ENCODE results near the gene TRANK1. TPM values are rescaled to one million over a fixed set of nuclear protein-coding genes. Genes with fewer than 3 reads are reported as not detected.
"Not testable (repeated sequence)": the region's sequence is repeated elsewhere in the genome, so short reads cannot be mapped to it uniquely, and the experiment has no call there.

TRANK1 gene
- total RNA-seq, 1 experiment from 2014 or later, result 6.3 TPM

DNA sequence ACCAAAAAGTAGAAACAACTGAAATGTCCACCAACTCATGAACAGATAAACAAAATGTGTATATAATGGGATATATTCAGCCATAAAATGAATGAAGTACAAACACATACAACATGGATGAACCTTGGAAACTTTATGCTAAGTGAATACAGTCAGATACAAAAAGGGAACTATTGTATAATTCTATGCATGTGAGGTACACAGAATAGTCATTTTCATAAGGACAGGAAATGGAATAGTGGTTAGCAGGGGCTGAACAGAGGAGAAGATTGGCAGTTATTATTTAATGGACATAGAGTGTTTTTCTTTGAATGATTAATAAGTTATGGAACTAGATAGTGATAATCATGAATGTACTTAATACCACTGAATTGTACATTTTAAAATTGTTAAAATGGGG lies 20.0 kb upstream of the TRANK1 start:
- CTCF ChIA-PET, result no interaction called here
- POLR2A ChIA-PET (ENCODE audit: low non-redundant PET), result no interaction called here
- DNase-seq (ENCODE audit: low spot score), result no peak
- H3K27me3 ChIP-seq (replicated peaks; ENCODE audit: insufficient read depth, low read depth, low read length, poor library complexity), result no peaks in the 10 kb centered on the region
- H3K4me1 ChIP-seq (ENCODE audit: insufficient read depth, low read length, poor library complexity, severe bottlenecking), result peaks cover 14% of the 10 kb centered on the region
- TF ChIP-seq, protein P1, sequence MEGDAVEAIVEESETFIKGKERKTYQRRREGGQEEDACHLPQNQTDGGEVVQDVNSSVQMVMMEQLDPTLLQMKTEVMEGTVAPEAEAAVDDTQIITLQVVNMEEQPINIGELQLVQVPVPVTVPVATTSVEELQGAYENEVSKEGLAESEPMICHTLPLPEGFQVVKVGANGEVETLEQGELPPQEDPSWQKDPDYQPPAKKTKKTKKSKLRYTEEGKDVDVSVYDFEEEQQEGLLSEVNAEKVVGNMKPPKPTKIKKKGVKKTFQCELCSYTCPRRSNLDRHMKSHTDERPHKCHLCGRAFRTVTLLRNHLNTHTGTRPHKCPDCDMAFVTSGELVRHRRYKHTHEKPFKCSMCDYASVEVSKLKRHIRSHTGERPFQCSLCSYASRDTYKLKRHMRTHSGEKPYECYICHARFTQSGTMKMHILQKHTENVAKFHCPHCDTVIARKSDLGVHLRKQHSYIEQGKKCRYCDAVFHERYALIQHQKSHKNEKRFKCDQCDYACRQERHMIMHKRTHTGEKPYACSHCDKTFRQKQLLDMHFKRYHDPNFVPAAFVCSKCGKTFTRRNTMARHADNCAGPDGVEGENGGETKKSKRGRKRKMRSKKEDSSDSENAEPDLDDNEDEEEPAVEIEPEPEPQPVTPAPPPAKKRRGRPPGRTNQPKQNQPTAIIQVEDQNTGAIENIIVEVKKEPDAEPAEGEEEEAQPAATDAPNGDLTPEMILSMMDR (conservative IDR thresholded peaks at IDR 0.05; ENCODE audit: low read depth, low read length), result no peak
- TF ChIP-seq EZH2 (IDR thresholded peaks at IDR 0.05; ENCODE audit: borderline replicate concordance, low read depth, low read length, poor library complexity, severe bottlenecking), result no peak
- no TSS peak for BruUV-seq (replicated peaks)
- H3K4me3 ChIP-seq (ENCODE audit: low read depth, low read length, poor library complexity, severe bottlenecking), result no peak overlapping the region
- H3K36me3 ChIP-seq (ENCODE audit: insufficient read depth, low read length, poor library complexity, severe bottlenecking), result no peaks in the 10 kb centered on the region
- H3K9me3 ChIP-seq (ENCODE audit: low read depth, low read length, poor library complexity, severe bottlenecking), result no peaks in the 10 kb centered on the region
- H3K27ac ChIP-seq (ENCODE audit: low read depth, low read length, poor library complexity, severe bottlenecking), result no peak overlapping the region
- intact Hi-C loops (cut with micrococcal nuclease; ENCODE audit: unreplicated experiment), result no loop called here

DNA sequence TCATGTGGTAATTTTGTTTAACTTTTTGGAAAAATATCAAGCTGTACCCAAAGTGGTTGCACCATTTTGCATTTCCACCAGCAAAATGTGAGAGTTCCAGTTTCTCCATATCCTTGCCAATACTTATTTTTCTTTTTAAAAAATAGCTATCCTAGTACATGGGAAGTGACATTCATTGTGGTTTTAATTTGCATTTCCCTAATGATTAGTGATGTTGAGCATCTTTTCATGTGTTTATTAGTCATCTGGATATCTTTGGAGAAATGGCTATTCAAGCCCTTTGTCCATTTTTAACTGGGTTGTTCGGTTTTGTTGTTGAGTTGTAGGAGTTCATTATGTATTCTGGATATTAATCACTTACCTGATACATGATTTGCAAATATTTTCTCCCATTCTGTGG lies 19.5 kb upstream of the TRANK1 start:
- no peak for DNase-seq (ENCODE audit: low spot score)
- H3K4me3 ChIP-seq (ENCODE audit: low read depth, low read length, poor library complexity, severe bottlenecking), result no peak overlapping the region
- POLR2A ChIA-PET (ENCODE audit: low non-redundant PET), result no interaction called here
- H3K4me1 ChIP-seq (ENCODE audit: insufficient read depth, low read length, poor library complexity, severe bottlenecking), result peaks cover 12% of the 10 kb centered on the region
- no peak overlapping the region for H3K27ac ChIP-seq (ENCODE audit: low read depth, low read length, poor library complexity, severe bottlenecking)
- no peaks in the 10 kb centered on the region for H3K9me3 ChIP-seq (ENCODE audit: low read depth, low read length, poor library complexity, severe bottlenecking)
- intact Hi-C loops (cut with micrococcal nuclease; ENCODE audit: unreplicated experiment), result no loop called here
- CTCF ChIA-PET, result no interaction called here
- H3K27me3 ChIP-seq (replicated peaks; ENCODE audit: insufficient read depth, low read depth, low read length, poor library complexity), result no peaks in the 10 kb centered on the region
- no TSS peak for BruUV-seq (replicated peaks)
- no peak for TF ChIP-seq EZH2 (IDR thresholded peaks at IDR 0.05; ENCODE audit: borderline replicate concordance, low read depth, low read length, poor library complexity, severe bottlenecking)
- TF ChIP-seq, protein P1 (conservative IDR thresholded peaks at IDR 0.05; ENCODE audit: low read depth, low read length), result no peak
- H3K36me3 ChIP-seq (ENCODE audit: insufficient read depth, low read length, poor library complexity, severe bottlenecking), result no peaks in the 10 kb centered on the region

DNA sequence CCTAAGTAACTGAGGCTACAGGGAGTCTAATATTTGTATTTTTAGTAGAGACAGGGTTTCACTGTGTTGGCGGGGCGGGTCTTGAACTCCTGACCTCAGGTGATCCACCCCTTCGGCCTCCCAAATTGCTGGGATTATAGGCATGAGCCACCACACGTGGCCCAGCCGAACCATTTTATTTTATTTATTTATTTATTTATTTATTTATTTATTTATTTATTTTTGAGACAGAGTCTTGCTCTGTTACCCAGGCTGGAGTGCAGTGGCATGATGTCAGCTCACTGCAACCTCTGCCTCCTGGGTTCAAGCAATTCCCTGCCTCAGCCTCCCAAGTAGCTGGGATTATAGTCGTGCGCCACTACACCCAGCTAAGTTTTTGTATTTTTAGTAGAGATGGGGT lies 18.2 kb upstream of the TRANK1 start:
- H3K4me3 ChIP-seq (ENCODE audit: low read depth, low read length, poor library complexity, severe bottlenecking); H3K36me3 ChIP-seq (ENCODE audit: insufficient read depth, low read length, poor library complexity, severe bottlenecking); H3K9me3 ChIP-seq (ENCODE audit: low read depth, low read length, poor library complexity, severe bottlenecking); DNase-seq (ENCODE audit: low spot score); BruUV-seq (replicated peaks); H3K27me3 ChIP-seq (replicated peaks; ENCODE audit: insufficient read depth, low read depth, low read length, poor library complexity); POLR2A ChIA-PET (ENCODE audit: low non-redundant PET); intact Hi-C loops (cut with micrococcal nuclease; ENCODE audit: unreplicated experiment); H3K27ac ChIP-seq (ENCODE audit: low read depth, low read length, poor library complexity, severe bottlenecking): not testable (repeated sequence)
- H3K4me1 ChIP-seq (ENCODE audit: insufficient read depth, low read length, poor library complexity, severe bottlenecking), result peaks cover 13% of the 10 kb centered on the region
- CTCF ChIA-PET, result interaction anchor here (0.5 kb wide), 1 partner anchor 27 kb away, joined by 10 read pairs; no protein-coding TSS in a partner anchor

DNA sequence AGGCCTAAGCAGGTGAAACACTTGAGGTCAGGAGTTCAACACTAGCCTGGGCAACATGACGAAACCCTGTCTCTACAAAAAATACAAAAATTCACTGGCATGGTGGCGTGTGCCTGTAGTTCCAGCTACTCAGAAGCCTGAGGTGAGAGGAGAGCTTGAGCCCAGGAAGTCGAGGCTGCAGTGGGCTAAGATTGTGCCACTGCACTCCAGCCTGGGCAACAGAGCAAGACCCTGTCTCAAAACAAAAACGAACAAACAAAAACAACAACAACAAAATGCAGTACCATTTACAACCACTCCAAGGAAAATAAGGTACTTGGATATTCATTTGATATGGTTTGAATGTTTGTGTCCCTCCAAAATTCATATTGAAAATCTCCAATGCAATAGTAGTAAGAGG lies 15.6 kb upstream of the TRANK1 start:
- ChIA-PET CTCF (interaction anchor here (0.7 to 0.8 kb wide), 3 partner anchors 33 to 287 kb away, joined by 3 to 9 read pairs (median 7); partner anchors contain the start of genes EPM2AIP1 and MLH1), POLR2A (ENCODE audit: low non-redundant PET) (no interaction called here)
- Histone ChIP-seq H3K4me1 (ENCODE audit: insufficient read depth, low read length, poor library complexity, severe bottlenecking) (peaks cover 21% of the 10 kb centered on the region), H3K9me3 (ENCODE audit: low read depth, low read length, poor library complexity, severe bottlenecking) (no peaks in the 10 kb centered on the region), H3K4me3 (ENCODE audit: low read depth, low read length, poor library complexity, severe bottlenecking) (no peak overlapping the region), H3K36me3 (ENCODE audit: insufficient read depth, low read length, poor library complexity, severe bottlenecking) (no peaks in the 10 kb centered on the region), H3K27ac (ENCODE audit: low read depth, low read length, poor library complexity, severe bottlenecking) (peak overlapping the region; percentile 6), H3K27me3 (replicated peaks; ENCODE audit: insufficient read depth, low read depth, low read length, poor library complexity) (no peaks in the 10 kb centered on the region)
- no TSS peak for BruUV-seq (replicated peaks)
- TF ChIP-seq, protein P1 (conservative IDR thresholded peaks at IDR 0.05; ENCODE audit: low read depth, low read length), result no peak
- no peak for TF ChIP-seq EZH2 (IDR thresholded peaks at IDR 0.05; ENCODE audit: borderline replicate concordance, low read depth, low read length, poor library complexity, severe bottlenecking)
- no peak for DNase-seq (ENCODE audit: low spot score)
- intact Hi-C loops (cut with micrococcal nuclease; ENCODE audit: unreplicated experiment), result no loop called here
